GM19043 (cell line): Measurements from ENCODE around the gene SLX4IP.

Experiments
- ATAC-seq: cut with Tn5 transposase; IDR thresholded peaks from one replicate; pipeline ENCODE4 v1.9.1; 2021; ENCODE audit warnings: low read depth; ENCODE audit not compliant: unreplicated experiment

Gene SLX4IP

DNA sequence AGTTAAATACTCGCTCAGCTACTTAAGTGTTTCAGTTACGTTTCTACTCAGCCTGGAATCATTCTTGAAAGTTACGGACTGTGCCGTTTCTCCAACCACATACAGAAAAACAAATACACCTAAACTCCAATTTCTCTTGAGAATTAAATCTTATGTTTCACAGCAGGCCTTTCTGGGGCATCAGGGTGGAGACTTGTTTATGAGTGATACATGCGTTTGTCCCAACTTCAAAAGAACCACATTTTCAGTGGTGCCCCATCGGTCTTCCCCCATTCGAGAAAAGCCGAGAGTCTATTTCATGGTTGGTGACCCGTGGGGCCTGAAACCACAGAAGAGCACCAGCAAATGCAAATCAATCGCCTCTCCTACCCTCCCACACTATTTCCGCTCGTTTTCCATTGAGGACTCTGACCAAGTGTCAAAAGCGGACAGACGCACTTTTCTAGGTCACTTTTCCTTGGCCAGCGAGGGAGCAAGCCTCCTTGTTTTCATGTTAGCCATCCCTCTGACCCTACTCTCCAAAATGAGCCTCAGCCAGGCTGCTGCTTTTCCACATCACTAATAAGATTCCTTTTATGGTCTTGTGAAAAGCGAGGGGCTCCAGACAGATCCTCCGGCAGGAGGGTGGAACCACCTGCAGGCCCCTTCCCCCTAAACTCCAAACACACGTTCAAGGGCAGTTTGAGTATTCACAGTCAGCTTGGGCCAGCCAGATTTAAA is 235.6 kb downstream of the SLX4IP start:
- ATAC-seq = peak; percentile 24

- ATAC-seq = peak; percentile 23
Observed at GRCh38 chr20:10671221-10671918, 236.3 kb downstream of the SLX4IP start.

- ATAC-seq = no peak
Observed at GRCh38 chr20:10671919-10672623, 237.0 kb downstream of the SLX4IP start.

GRCh38 chr20:10672624-10673127 is 237.6 kb downstream of the SLX4IP start:
- ATAC-seq = no peak

GRCh38 chr20:10673176-10673841 is 238.2 kb downstream of the SLX4IP start:
- no peak for ATAC-seq

GRCh38 chr20:10673842-10674683 is 239.0 kb downstream of the SLX4IP start, which contains the start of gene JAG1:
TSS of gene JAG1 (minus strand) at chr20:10673999. CDS start at chr20:10673530, 469 bp downstream.
- ATAC-seq = peak; percentile 46

- peak; percentile 35 for ATAC-seq
Observed at GRCh38 chr20:10674684-10675449, 239.8 kb downstream of the SLX4IP start.

GRCh38 chr20:10675450-10675848 is 240.3 kb downstream of the SLX4IP start:
- ATAC-seq = no peak

GRCh38 chr20:10676518-10676917 is 241.4 kb downstream of the SLX4IP start:
- no peak for ATAC-seq
